Aorta (tissue), 5 donors: Measurements from ENCODE around the gene COL25A1. TPM values are rescaled to one million over a fixed set of nuclear protein-coding genes. Genes with fewer than 3 reads are reported as not detected.

Experiments
- ATAC-seq: fragments of 200-7000 bp; cut with Tn5 transposase; one replicate; pipeline ENCODE4 v1.9.1; 2022; ENCODE audit warnings: moderate library complexity; ENCODE audit not compliant: low FRiP score
- DNase-seq, 2 donors: peaks; one replicate each; pipeline ENCODE4 v3.0.0-alpha.2; 2020
- H3K27ac ChIP-seq, 2 donors: one replicate each; pipeline ENCODE4 v1.5.1; 2013; ENCODE audit warnings: low read length in 2 of 2, mild to moderate bottlenecking in 2 of 2, moderate library complexity in 2 of 2, control low read depth in 1 of 2, inconsistent platforms in 1 of 2, low read depth in 1 of 2
- H3K27me3 ChIP-seq, 2 donors: one replicate each; pipeline ENCODE4 v1.6.1; 2013; ENCODE audit warnings: control low read depth in 1 of 2, low read length in 1 of 2, mild to moderate bottlenecking in 1 of 2, moderate library complexity in 1 of 2; ENCODE audit not compliant: insufficient read depth in 2 of 2, control insufficient read depth in 1 of 2
- H3K36me3 ChIP-seq, 2 donors: one replicate each; pipeline ENCODE4 v1.6.1; 2013; ENCODE audit warnings: control low read depth in 1 of 2, low read length in 1 of 2, mild to moderate bottlenecking in 1 of 2; ENCODE audit not compliant: insufficient read depth in 2 of 2, control insufficient read depth in 1 of 2
- H3K4me1 ChIP-seq, 2 donors: one replicate each; pipeline ENCODE4 v1.6.1; 2013; ENCODE audit warnings: low read length in 2 of 2, control low read depth in 1 of 2, mild to moderate bottlenecking in 1 of 2, moderate library complexity in 1 of 2; ENCODE audit not compliant: insufficient read depth in 2 of 2, control insufficient read depth in 1 of 2
- H3K4me3 ChIP-seq, 2 donors: one replicate each; pipeline ENCODE4 v1.5.1; 2013; ENCODE audit warnings: low read length in 2 of 2, control low read depth in 1 of 2, mild to moderate bottlenecking in 1 of 2
- H3K9me3 ChIP-seq: one replicate; pipeline ENCODE4 v1.6.1; 2013; ENCODE audit warnings: mild to moderate bottlenecking, low read length; ENCODE audit not compliant: control insufficient read depth
- WGBS, 2 donors: extraction: QIAGEN DNeasy Blood & Tissue Kit; methylation state at CpG; one replicate each; pipeline ENCODE4 v1.1.7; 2013; 5-methylcytosine and 5-hydroxymethylcytosine counted together
- intact Hi-C, 2 donors: fragments of 100-400 bp; cut with DNase I; formaldehyde crosslinking; loops; one replicate each; pipeline versions ENCODE4 v1.14.2 to v1.15.0; 2022
- polyA plus RNA-seq, 2 donors: library from polyadenylated mRNA; stranded (reverse); fragments of 200-250 nt; gene quantifications; one replicate each; pipeline ENCODE4 v1.2.3, GENCODE V29; 2013
- total RNA-seq, 2 donors: library from RNA; stranded (reverse); fragmentation: NEBNext Ultra II Directional; extraction: Animal tissue kit (Norgen Biotek cat#: 25700); gene quantifications; one replicate each; pipeline ENCODE4 v1.2.1, GENCODE V29; 2021
- donor health status: healthy with polysubstance abuse.
- donor health status: Bipolar disorder and iron deficiency.
- donor health status: DM: no; HTN: no; CAD: no.
- donor health status: DM: no; HTN: no; CAD: no.
- donor health status: DM: yes; HTN: yes; CAD: no.

COL25A1 gene
- total and polyA plus RNA-seq, 4 donors, result 0.08 to 8.1 (median 1.3) TPM

- DNase-seq (no peak), ATAC-seq (no peak)
- Histone ChIP-seq H3K4me1 (peaks cover 0 to 3% of the 10 kb centered on the region in 2 donors), H3K27me3 (no peaks in the 10 kb centered on the region), H3K36me3 (no peaks in the 10 kb centered on the region), H3K27ac (no peak overlapping the region), H3K9me3 (no peaks in the 10 kb centered on the region), H3K4me3 (no peak overlapping the region)
- intact Hi-C loops, result no loop called here
- WGBS, 2 donors, result 43 to 45% methylated on average over 4 of the region's 4 CpGs
Observed at GRCh38 chr4:109214622-109215301, 87.7 kb downstream of the COL25A1 start.

DNA sequence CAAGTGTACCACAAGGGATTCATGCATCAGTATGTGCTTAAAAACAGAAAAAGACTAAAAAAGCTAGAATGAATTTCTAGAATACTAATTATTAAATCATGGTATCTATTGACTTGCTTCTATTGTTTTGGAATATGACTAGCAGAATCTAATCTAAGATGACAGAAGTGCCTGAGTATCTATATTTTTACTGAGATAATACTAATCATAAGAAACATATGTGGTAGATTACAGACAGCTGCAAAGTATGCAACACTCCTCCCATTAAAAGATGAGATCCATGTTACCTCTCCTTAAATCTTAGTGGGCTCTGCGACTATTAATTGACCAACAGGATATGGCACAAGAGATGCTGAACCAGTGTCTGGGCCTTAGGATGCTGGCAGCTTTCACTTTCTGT lies 89.4 kb downstream of the COL25A1 start:
- DNase-seq (no peak), ATAC-seq (no peak)
- H3K9me3 ChIP-seq, result no peaks in the 10 kb centered on the region
- no peak overlapping the region for H3K4me3 ChIP-seq
- intact Hi-C loops, result no loop called here
- peaks cover 0 to 3% of the 10 kb centered on the region in 2 donors for H3K4me1 ChIP-seq
- H3K27me3 ChIP-seq, result no peaks in the 10 kb centered on the region
- WGBS, 2 donors, result 96 to 97% methylated on average over 1 of the region's 1 CpG
- H3K27ac ChIP-seq, result no peak overlapping the region
- no peaks in the 10 kb centered on the region for H3K36me3 ChIP-seq

DNA sequence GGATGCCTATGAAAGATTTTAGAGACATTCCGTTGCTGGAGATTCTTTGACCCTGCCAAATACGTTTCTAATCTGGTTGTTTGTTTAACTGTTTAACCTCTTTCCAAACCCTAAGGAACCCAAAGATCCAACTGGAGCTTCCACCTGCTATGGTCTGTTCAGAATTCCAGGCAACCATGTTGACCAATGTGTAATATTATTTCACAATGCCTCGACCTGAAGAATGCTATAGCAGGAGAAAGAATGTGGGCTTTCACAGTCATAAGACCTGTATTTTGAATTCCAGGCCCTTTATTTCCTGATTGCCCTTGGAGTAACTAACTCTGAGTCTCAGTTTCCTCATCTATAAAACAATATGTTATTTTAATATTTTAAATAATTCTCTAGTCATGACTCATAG lies 90.8 kb downstream of the COL25A1 start:
- intact Hi-C loops, result no loop called here
- ATAC-seq (no peak), DNase-seq (no peak)
- Histone ChIP-seq H3K36me3 (no peaks in the 10 kb centered on the region), H3K27ac (no peak overlapping the region), H3K9me3 (no peaks in the 10 kb centered on the region), H3K27me3 (no peaks in the 10 kb centered on the region), H3K4me1 (peaks cover 0 to 3% of the 10 kb centered on the region in 2 donors), H3K4me3 (no peak overlapping the region)
- WGBS, 2 donors, result 33 to 42% methylated on average over 3 of the region's 3 CpGs

DNA sequence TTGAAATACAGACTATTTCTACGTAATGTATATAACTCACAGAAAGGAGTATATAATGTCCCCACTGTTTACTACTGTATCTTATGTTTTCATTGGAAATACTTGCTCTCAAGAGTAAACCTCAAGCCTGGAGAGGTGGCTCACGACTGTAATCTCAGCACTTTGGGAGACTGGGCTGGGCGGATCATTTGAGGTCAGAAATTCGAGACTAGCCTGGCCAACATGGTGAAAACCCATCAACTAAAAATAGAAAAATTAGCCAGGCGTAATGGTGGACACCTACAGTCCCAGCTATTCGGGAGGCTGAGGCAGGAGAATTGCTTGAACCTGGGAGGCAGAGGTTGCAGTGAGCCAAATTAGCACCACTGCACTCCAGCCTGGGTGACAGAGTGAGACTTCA lies 92.8 kb downstream of the COL25A1 start:
- Histone ChIP-seq H3K27me3 (no peaks in the 10 kb centered on the region), H3K4me3 (no peak overlapping the region), H3K27ac (no peak overlapping the region), H3K36me3 (no peaks in the 10 kb centered on the region), H3K9me3 (no peaks in the 10 kb centered on the region), H3K4me1 (no peaks in the 10 kb centered on the region)
- ATAC-seq (no peak), DNase-seq (no peak)
- intact Hi-C loops, result no loop called here
- WGBS, 2 donors, result 70 to 76% methylated on average over 6 of the region's 6 CpGs

GRCh38 chr4:109207898-109208297 lies 94.6 kb downstream of the COL25A1 start:
- no peak for ATAC-seq
- H3K4me3 ChIP-seq, result no peak overlapping the region
- WGBS, 2 donors, result 88 to 91% methylated on average over 4 of the region's 4 CpGs
- H3K36me3 ChIP-seq, result no peaks in the 10 kb centered on the region
- intact Hi-C loops, result no loop called here
- H3K27ac ChIP-seq, result no peak overlapping the region
- H3K4me1 ChIP-seq, result no peaks in the 10 kb centered on the region
- H3K9me3 ChIP-seq, result no peaks in the 10 kb centered on the region
- DNase-seq, result no peak
- no peaks in the 10 kb centered on the region for H3K27me3 ChIP-seq

DNA sequence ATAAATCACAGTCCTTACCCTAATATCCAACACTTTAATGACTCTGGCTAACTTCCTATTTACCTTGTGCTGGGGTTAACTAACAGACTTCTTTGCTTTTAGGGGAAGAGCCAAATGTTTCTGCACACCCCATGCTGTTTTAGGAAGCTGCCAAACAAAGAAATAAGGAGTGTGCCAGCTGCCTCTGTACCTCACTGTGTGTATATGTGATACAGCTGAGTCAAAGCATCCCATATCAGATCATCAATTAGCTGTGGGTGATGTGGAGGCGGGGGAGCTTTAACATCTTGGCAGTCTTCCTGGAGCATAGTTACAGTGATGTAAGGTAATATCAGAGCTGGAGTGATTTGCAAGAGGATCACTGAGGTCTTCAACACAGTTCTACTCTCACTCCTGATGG lies 95.4 kb downstream of the COL25A1 start:
- Histone ChIP-seq H3K9me3 (no peaks in the 10 kb centered on the region), H3K4me1 (no peaks in the 10 kb centered on the region), H3K27me3 (no peaks in the 10 kb centered on the region), H3K27ac (no peak overlapping the region), H3K4me3 (no peak overlapping the region), H3K36me3 (no peaks in the 10 kb centered on the region)
- ATAC-seq (no peak), DNase-seq (no peak)
- 56 to 74% methylated on average over 1 of the region's 1 CpG for WGBS, 2 donors
- intact Hi-C loops, result no loop called here

DNA sequence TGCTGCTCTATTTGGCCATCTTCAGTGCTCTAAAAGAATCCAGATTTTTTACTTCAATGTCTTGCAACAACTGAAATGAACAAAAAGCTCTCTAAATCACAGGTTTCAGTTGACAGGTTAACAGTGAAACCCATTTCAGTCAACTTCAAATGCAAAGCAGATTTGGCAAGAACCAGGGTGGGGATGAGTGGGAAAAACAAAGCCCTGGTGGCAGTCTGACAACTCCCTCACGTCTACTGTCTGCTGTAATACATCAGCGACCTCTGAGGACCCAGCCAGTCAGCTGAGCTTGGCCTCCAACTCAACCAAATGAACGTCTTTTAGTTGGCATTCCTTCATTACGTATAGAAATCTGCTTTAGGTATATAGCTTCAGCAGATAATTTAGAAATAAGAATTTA lies 95.8 kb downstream of the COL25A1 start:
- intact Hi-C loops, result no loop called here
- no peaks in the 10 kb centered on the region for H3K36me3 ChIP-seq
- H3K9me3 ChIP-seq, result no peaks in the 10 kb centered on the region
- H3K4me3 ChIP-seq, result no peak overlapping the region
- no peak for ATAC-seq
- H3K27ac ChIP-seq, result no peak overlapping the region
- no peaks in the 10 kb centered on the region for H3K27me3 ChIP-seq
- H3K4me1 ChIP-seq, result no peaks in the 10 kb centered on the region
- WGBS, 2 donors, result 70 to 71% methylated on average over 4 of the region's 4 CpGs
- DNase-seq, result no peak

GRCh38 chr4:109205186-109205585 lies 97.3 kb downstream of the COL25A1 start:
- Histone ChIP-seq H3K4me3 (no peak overlapping the region), H3K9me3 (no peaks in the 10 kb centered on the region), H3K27me3 (no peaks in the 10 kb centered on the region), H3K27ac (no peak overlapping the region), H3K4me1 (no peaks in the 10 kb centered on the region), H3K36me3 (no peaks in the 10 kb centered on the region)
- ATAC-seq (no peak), DNase-seq (no peak)
- intact Hi-C loops, result no loop called here
- WGBS, 2 donors, result 32 to 42% methylated on average over 5 of the region's 5 CpGs

DNA sequence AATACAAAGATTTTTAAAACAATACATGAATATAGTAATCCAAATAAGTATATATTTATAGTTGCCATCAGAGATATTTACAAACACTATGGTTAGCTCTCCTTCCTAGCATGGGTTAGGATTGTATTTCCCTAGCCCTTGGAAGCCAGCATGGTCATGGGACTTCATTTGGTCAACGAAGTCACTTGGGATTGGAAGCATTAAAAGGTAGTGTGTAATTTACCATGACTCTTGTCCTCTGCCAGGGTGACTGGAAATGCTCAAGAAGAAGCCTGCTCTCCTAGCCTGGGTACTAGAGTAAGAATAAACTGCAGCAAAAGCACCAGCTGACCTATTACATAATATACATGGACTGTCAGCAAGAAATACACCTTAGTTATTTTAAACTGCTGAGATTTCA lies 102.9 kb downstream of the COL25A1 start:
- WGBS, 2 donors, result 86 to 89% methylated on average over 1 of the region's 1 CpG
- no peak for ATAC-seq
- intact Hi-C loops, result no loop called here
- no peak overlapping the region for H3K27ac ChIP-seq
- DNase-seq, result no peak
- no peak overlapping the region for H3K4me3 ChIP-seq
- H3K27me3 ChIP-seq, result no peaks in the 10 kb centered on the region
- no peaks in the 10 kb centered on the region for H3K9me3 ChIP-seq
- H3K4me1 ChIP-seq, result no peaks in the 10 kb centered on the region
- H3K36me3 ChIP-seq, result no peaks in the 10 kb centered on the region
